NT2/D1 (cell line): ENCODE data around the gene FAM187B.

Source experiments
- YY1 ChIP-seq: IDR thresholded peaks from 2 replicates; pipeline ENCODE4 v1.6.1; 2011; ENCODE audit not compliant: insufficient read length, insufficient read depth
- ZNF274 ChIP-seq: IDR thresholded peaks from 2 replicates; pipeline ENCODE4 v1.6.1; 2011; ENCODE audit warnings: mild to moderate bottlenecking, low read depth, low read length

DNA sequence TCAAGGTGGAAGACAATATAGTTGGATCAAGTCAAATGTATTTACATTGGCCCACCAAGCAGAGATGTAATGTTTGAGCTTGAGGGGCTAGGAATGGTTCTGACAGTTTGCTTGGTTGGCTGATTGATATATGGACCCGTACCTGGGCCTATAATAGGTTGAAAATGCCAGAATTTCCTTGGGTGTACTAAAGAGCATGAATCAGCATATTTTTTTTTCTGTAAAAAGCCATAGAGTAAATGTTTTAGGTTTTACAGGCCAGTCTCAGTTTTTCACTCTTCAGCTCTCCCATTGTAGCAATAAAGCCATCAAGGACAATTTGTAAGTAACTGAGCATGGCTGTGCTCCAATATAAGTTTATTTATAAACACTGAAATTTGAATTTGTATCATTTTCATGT lies 47.2 kb downstream of the FAM187B start:
- TF ChIP-seq YY1 (no peak), ZNF274 (no peak)
